Liver (tissue), 3 donors: ENCODE data around the gene IP6K3.

ENCODE experiments used
- RAD21 ChIP-seq, 2 donors: IDR thresholded peaks; 2 replicates each; pipeline ENCODE4 v1.6.1; 2016; ENCODE audit warnings: antibody characterized with exemption in 2 of 2, mild to moderate bottlenecking in 2 of 2
- SP1 ChIP-seq: IDR thresholded peaks from 2 replicates; pipeline ENCODE4 v1.6.1; 2018; ENCODE audit warnings: antibody characterized with exemption, mild to moderate bottlenecking
- YY1 ChIP-seq: IDR thresholded peaks from 2 replicates; pipeline ENCODE4 v1.6.1; 2016; ENCODE audit warnings: antibody characterized with exemption, mild to moderate bottlenecking
- TF ChIP-seq, protein P1 (sequence below): fragments of 150-350 bp; IDR thresholded peaks from 2 replicates; pipeline ENCODE4 v1.5.1; 2017; ENCODE audit warnings: improper control_type of control experiment, low read depth, low read length; ENCODE audit not compliant: missing input control
- donor health status: healthy.
- donor health status: healthy.

DNA sequence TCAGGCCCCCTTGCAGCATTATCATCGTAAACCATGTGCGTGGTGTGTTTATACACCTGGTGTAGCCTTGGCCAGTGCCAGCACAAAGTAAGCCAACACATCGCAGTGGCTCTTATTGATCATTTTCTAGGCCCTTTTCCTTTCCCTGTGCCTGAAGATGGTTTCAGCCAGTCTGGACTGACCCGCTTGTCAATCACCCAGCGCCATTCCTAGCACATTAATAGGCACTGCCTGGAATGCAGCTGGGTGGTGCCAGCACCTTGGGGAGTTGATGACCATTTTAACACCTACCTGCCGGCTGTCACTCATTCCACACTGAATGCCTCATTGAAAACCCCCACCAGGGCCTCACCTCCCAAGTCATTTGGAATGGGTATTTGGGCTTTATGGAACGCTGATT is 30.3 kb downstream of the IP6K3 start:
- TF ChIP-seq, protein P1, sequence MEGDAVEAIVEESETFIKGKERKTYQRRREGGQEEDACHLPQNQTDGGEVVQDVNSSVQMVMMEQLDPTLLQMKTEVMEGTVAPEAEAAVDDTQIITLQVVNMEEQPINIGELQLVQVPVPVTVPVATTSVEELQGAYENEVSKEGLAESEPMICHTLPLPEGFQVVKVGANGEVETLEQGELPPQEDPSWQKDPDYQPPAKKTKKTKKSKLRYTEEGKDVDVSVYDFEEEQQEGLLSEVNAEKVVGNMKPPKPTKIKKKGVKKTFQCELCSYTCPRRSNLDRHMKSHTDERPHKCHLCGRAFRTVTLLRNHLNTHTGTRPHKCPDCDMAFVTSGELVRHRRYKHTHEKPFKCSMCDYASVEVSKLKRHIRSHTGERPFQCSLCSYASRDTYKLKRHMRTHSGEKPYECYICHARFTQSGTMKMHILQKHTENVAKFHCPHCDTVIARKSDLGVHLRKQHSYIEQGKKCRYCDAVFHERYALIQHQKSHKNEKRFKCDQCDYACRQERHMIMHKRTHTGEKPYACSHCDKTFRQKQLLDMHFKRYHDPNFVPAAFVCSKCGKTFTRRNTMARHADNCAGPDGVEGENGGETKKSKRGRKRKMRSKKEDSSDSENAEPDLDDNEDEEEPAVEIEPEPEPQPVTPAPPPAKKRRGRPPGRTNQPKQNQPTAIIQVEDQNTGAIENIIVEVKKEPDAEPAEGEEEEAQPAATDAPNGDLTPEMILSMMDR, result no peak
- TF ChIP-seq SP1, result no peak
- TF ChIP-seq YY1, result no peak
- no peak for TF ChIP-seq RAD21 (IDR thresholded peaks at IDR 0.05)
